ENCODE data around the gene RGS7. TPM values are rescaled to one million over a fixed set of nuclear protein-coding genes. Genes with fewer than 3 reads are reported as not detected.

The RGS7 gene
- total and polyA plus RNA-seq, 2 of the 8 experiments (the other 6 are each of a cell fraction or from before 2014, with no cell fraction given): 1.6 to 3.0 TPM

DNA sequence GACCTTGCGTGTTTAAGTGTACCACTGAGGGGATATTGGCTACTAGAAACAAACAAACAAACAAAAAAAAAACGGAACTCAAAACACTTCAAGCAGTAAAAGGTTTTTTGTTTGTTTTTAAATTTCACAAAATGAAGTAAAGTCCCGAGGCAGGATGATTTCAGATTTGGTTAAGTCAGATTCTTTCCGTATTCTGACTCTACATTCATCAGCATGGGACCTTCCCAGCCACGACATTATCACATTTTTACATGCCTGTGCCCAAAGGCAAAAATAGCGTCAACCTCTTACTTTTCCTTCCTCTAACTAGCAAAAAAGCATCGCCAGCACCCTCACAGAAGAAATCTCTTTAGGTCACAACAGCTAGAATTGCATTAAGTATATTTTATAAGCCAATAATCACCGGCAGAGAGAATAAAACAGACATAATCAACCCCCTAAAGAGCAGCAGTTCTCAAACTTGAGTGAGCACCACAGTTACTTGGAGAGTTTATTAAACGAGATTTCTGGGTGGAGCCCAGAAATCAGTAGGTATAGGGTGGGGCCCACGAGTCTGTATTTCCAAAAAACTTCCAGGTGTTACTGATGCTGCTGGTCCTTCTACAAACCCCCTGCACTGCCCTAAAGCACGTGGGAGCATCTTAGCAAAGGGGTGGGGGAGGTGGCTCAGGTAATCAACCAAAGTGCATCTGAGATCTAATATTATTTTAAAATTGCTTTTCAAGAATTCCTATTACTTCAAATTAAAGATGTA, 227.6 kb downstream of the RGS7 start:
- POLR2A ChIA-PET (ENCODE audit: partially characterized antibody): no interaction called here

More for the DNA sequence above, 227.6 kb downstream of the RGS7 start:
- Histone ChIP-seq H4K91ac (replicated peaks; ENCODE audit: insufficient read length, low read length) (no peak overlapping the region), H3K79me1 (ENCODE audit: low read depth, low read length) (no peaks in the 10 kb centered on the region), H3K18ac (ENCODE audit: extremely low read depth, low read length) (no peak overlapping the region), H3K14ac (ENCODE audit: insufficient read length) (no peak overlapping the region), H4K5ac (ENCODE audit: insufficient read length, low read depth, low read length) (no peak overlapping the region), H2AK5ac (ENCODE audit: low read depth, low read length) (no peak overlapping the region), H3K27ac (ENCODE audit: low read depth, low read length) (no peak overlapping the region), H3K56ac (replicated peaks; ENCODE audit: insufficient read length, low read depth, low read length) (no peak overlapping the region), H2BK12ac (ENCODE audit: low read depth, low read length) (no peak overlapping the region), H2BK5ac (ENCODE audit: low read depth, low read length) (no peak overlapping the region), H3K9ac (replicated peaks in 1 of 4; ENCODE audit: extremely low read depth in 1 of 4, low read depth in 3 of 4, low read length in 3 of 4) (no peak overlapping the region), H2AFZ (ENCODE audit: low read length) (0 out of 2 replicates have a peak overlapping the region, but pooled peaks have one; percentile 74), H3K4ac (replicated peaks; ENCODE audit: insufficient read length, low read depth, low read length) (no peak overlapping the region), H3K27me3 (replicated peaks in 1 of 4; ENCODE audit: control insufficient read depth in 3 of 4, extremely low read depth in 1 of 4, insufficient read depth in 3 of 4, low read length in 3 of 4) (no peaks in the 10 kb centered on the region), H3K79me2 (ENCODE audit: control insufficient read depth in 1 of 2, insufficient read depth in 2 of 2, low read length in 2 of 2) (no peaks in the 10 kb centered on the region), H3K9me3 (ENCODE audit: insufficient read depth in 2 of 2, low read depth in 1 of 2, low read length in 1 of 2) (no peaks in the 10 kb centered on the region), H4K20me1 (replicated peaks in 1 of 2; ENCODE audit: control insufficient read depth in 1 of 2, insufficient read depth in 2 of 2, low read length in 2 of 2) (no peaks in the 10 kb centered on the region), H3K36me3 (ENCODE audit: control insufficient read depth in 2 of 4, insufficient read depth in 4 of 4, low read length in 3 of 4) (no peaks in the 10 kb centered on the region), H4K8ac (ENCODE audit: extremely low read depth, insufficient read depth, low read length) (no peak overlapping the region), H3K4me3 (ENCODE audit: extremely low read depth in 1 of 4, insufficient read depth in 2 of 4, low read depth in 3 of 4, low read length in 4 of 4) (no peak overlapping the region), H3K4me2 (ENCODE audit: insufficient read depth in 1 of 2, low read depth in 2 of 2, low read length in 2 of 2) (no peak overlapping the region), H3K23ac (ENCODE audit: insufficient read length) (no peak overlapping the region), H2BK20ac (ENCODE audit: low read length) (no peak overlapping the region), H3K23me2 (ENCODE audit: low read depth, low read length) (no peaks in the 10 kb centered on the region), H2BK120ac (replicated peaks; ENCODE audit: low read depth, low read length) (no peak overlapping the region), H3K4me1 (replicated peaks in 1 of 4; ENCODE audit: control insufficient read depth in 3 of 4, insufficient read depth in 4 of 4, low read length in 3 of 4) (peaks cover 0 to 3% (median 1%) of the 10 kb centered on the region in 4 experiments; a peak in 2 of 7 replicates), H2BK15ac (ENCODE audit: low read length) (no peak overlapping the region)
- CTCF ChIA-PET (ENCODE audit: partially characterized antibody): no interaction called here
- 77% methylated on average over 11 of the region's 11 CpGs; no CpG with 5 or more reads in 1 of the 2 experiments for WGBS, 2 experiments (ENCODE audit: extremely low coverage in 1 of 2, insufficient coverage in 1 of 2, insufficient read length in 1 of 2, insufficient replicate concordance in 2 of 2, low coverage in 1 of 2, low lambda C conversion rate in 2 of 2, missing lambda C conversion rate in 1 of 2)
- TF ChIP-seq ASH2L (IDR thresholded peaks at IDR 0.05; ENCODE audit: low read length) (no peak), GABPA (IDR thresholded peaks at IDR 0.05; ENCODE audit: borderline replicate concordance, insufficient read depth, low read length) (no peak), CHD2 (IDR thresholded peaks at IDR 0.05; ENCODE audit: low read length) (no peak)
- DNase-seq (ENCODE audit: low read depth in 1 of 2, low spot score in 2 of 2) (no peak), FAIRE-seq (no peak)
